Liver (tissue), 9 donors: ENCODE data around the gene TBC1D5. TPM values are rescaled to one million over a fixed set of nuclear protein-coding genes. Genes with fewer than 3 reads are reported as not detected.

Source experiments
- DNase-seq: peaks from one replicate; pipeline ENCODE4 v3.0.0-alpha.2; 2017; ENCODE audit warnings: low spot score
- H3K27ac ChIP-seq, 2 donors: one replicate each; pipeline ENCODE4 v1.7.0; 2013; ENCODE audit warnings: inconsistent platforms in 2 of 2, low read length in 2 of 2, control low read depth in 1 of 2, low read depth in 1 of 2, mild to moderate bottlenecking in 1 of 2
- H3K27me3 ChIP-seq, 4 donors: one replicate each; pipeline versions ENCODE4 v1.6.1 to v1.7.0; 2013; ENCODE audit warnings: low read length in 3 of 4, inconsistent platforms in 1 of 4, mild to moderate bottlenecking in 1 of 4, moderate library complexity in 1 of 4; ENCODE audit not compliant: control insufficient read depth in 4 of 4, insufficient read depth in 4 of 4
- H3K36me3 ChIP-seq, 4 donors: one replicate each; pipeline versions ENCODE4 v1.6.1 to v1.7.0; 2013; ENCODE audit warnings: low read length in 3 of 4, mild to moderate bottlenecking in 3 of 4, low read depth in 1 of 4, moderate library complexity in 1 of 4; ENCODE audit not compliant: control insufficient read depth in 4 of 4, insufficient read depth in 3 of 4
- H3K4me1 ChIP-seq, 4 donors: one replicate each; pipeline versions ENCODE4 v1.6.1 to v1.7.0; 2013; ENCODE audit warnings: low read length in 3 of 4, mild to moderate bottlenecking in 3 of 4, moderate library complexity in 1 of 4; ENCODE audit not compliant: control insufficient read depth in 4 of 4, insufficient read depth in 4 of 4
- H3K4me3 ChIP-seq, 3 donors: one replicate each; pipeline versions ENCODE4 v1.6.1 to v1.7.0; 2013; ENCODE audit warnings: low read length in 3 of 3, control low read depth in 1 of 3, low read depth in 1 of 3, mild to moderate bottlenecking in 1 of 3
- H3K9ac ChIP-seq, 2 donors: one replicate each; pipeline ENCODE4 v1.7.0; 2013; ENCODE audit warnings: low read length in 2 of 2, mild to moderate bottlenecking in 2 of 2, moderate library complexity in 2 of 2, control low read depth in 1 of 2, low read depth in 1 of 2
- H3K9me3 ChIP-seq, 4 donors: one replicate each; pipeline versions ENCODE4 v1.6.1 to v1.7.0; 2013; ENCODE audit warnings: low read length in 3 of 4; ENCODE audit not compliant: control insufficient read depth in 4 of 4
- ATF3 ChIP-seq: IDR thresholded peaks from 2 replicates; pipeline ENCODE4 v1.6.1; 2016; ENCODE audit warnings: antibody characterized with exemption
- EGR1 ChIP-seq, 2 donors: IDR thresholded peaks; 2 replicates each; pipeline ENCODE4 v1.6.1; 2016 to 2018; ENCODE audit warnings: antibody characterized with exemption in 2 of 2, low read depth in 2 of 2
- FOXA1 ChIP-seq: IDR thresholded peaks from 2 replicates; pipeline ENCODE4 v1.6.1; 2016; ENCODE audit warnings: antibody characterized with exemption
- FOXA2 ChIP-seq: IDR thresholded peaks from 2 replicates; pipeline ENCODE4 v1.6.1; 2016; ENCODE audit warnings: antibody characterized with exemption
- GABPA ChIP-seq, 2 donors: IDR thresholded peaks in 1 of 2; conservative IDR thresholded peaks in 1 of 2; 2 replicates each; pipeline ENCODE4 v1.6.1; 2016; ENCODE audit warnings: antibody characterized with exemption in 2 of 2, mild to moderate bottlenecking in 1 of 2, moderate library complexity in 1 of 2
- HNF4A ChIP-seq, 2 donors: conservative IDR thresholded peaks; 2 replicates each; pipeline ENCODE4 v1.6.1; 2016; ENCODE audit warnings: antibody characterized with exemption in 2 of 2, mild to moderate bottlenecking in 2 of 2
- HNF4G ChIP-seq: IDR thresholded peaks from 2 replicates; pipeline ENCODE4 v1.6.1; 2016; ENCODE audit warnings: antibody characterized with exemption
- JUND ChIP-seq, 2 donors: IDR thresholded peaks; 2 replicates each; pipeline ENCODE4 v1.6.1; 2016; ENCODE audit warnings: antibody characterized with exemption in 2 of 2
- NR2F2 ChIP-seq: IDR thresholded peaks from 2 replicates; pipeline ENCODE4 v1.6.1; 2016; ENCODE audit warnings: antibody characterized with exemption
- RAD21 ChIP-seq, 2 donors: IDR thresholded peaks; 2 replicates each; pipeline ENCODE4 v1.6.1; 2016; ENCODE audit warnings: antibody characterized with exemption in 2 of 2, mild to moderate bottlenecking in 2 of 2
- REST ChIP-seq: IDR thresholded peaks from 2 replicates; pipeline ENCODE4 v1.6.1; 2016; ENCODE audit warnings: antibody characterized with exemption, mild to moderate bottlenecking
- RXRA ChIP-seq, 2 donors: IDR thresholded peaks; 2 replicates each; pipeline ENCODE4 v1.6.1; 2017 to 2018; ENCODE audit warnings: antibody characterized with exemption in 2 of 2, mild to moderate bottlenecking in 1 of 2
- SP1 ChIP-seq: IDR thresholded peaks from 2 replicates; pipeline ENCODE4 v1.6.1; 2018; ENCODE audit warnings: antibody characterized with exemption, mild to moderate bottlenecking
- TAF1 ChIP-seq: conservative IDR thresholded peaks from 2 replicates; pipeline ENCODE4 v1.6.1; 2016; ENCODE audit warnings: antibody characterized with exemption, mild to moderate bottlenecking
- YY1 ChIP-seq: IDR thresholded peaks from 2 replicates; pipeline ENCODE4 v1.6.1; 2016; ENCODE audit warnings: antibody characterized with exemption, mild to moderate bottlenecking
- ZBTB33 ChIP-seq: IDR thresholded peaks from 2 replicates; pipeline ENCODE4 v1.6.1; 2016; ENCODE audit warnings: antibody characterized with exemption
- WGBS: extraction: QIAGEN DNeasy Blood & Tissue Kit; methylation state at CpG from one replicate; pipeline ENCODE4 v1.1.7; 2013; 5-methylcytosine and 5-hydroxymethylcytosine counted together
- polyA plus RNA-seq, 2 donors: library from polyadenylated mRNA; stranded (reverse) in 1 of 2; unstranded in 1 of 2; fragments of 200-250 nt in 1 of 2; fragments of >200 nt in 1 of 2; fragmentation: Nextera tagmentation in 1 of 2; extraction: Ambion mirVana in 1 of 2; gene quantifications; one replicate each; pipeline versions ENCODE4 v1.2.1 to v1.2.3, GENCODE V29; 2013 to 2015
- total RNA-seq, 2 donors: library from RNA; depleted of rRNA; stranded (reverse); fragments of >200 nt; gene quantifications; one replicate each; pipeline ENCODE4 v1.2.3, GENCODE V29; 2014
- TF ChIP-seq, protein P1 (sequence below): fragments of 150-350 bp; IDR thresholded peaks from 2 replicates; pipeline ENCODE4 v1.5.1; 2017; ENCODE audit warnings: improper control_type of control experiment, low read depth, low read length; ENCODE audit not compliant: missing input control
- TF ChIP-seq, protein P2 (sequence below): IDR thresholded peaks from 2 replicates; pipeline ENCODE4 v1.6.1; 2016; ENCODE audit warnings: antibody characterized with exemption
- donor health status: healthy.
- donor health status: healthy.
- donor health status: healthy.
- donor health status: healthy.
- donor health status: healthy.

TBC1D5 gene
- total and polyA plus RNA-seq, 4 donors = 9.1 to 45.6 (median 25.6) TPM

- Histone ChIP-seq H3K36me3 (peaks cover 5 to 37% (median 14%) of the 10 kb centered on the region in 4 donors), H3K27ac (no peak overlapping the region), H3K4me3 (no peak overlapping the region), H3K9ac (no peak overlapping the region), H3K4me1 (no peaks in the 10 kb centered on the region), H3K9me3 (no peaks in the 10 kb centered on the region), H3K27me3 (no peaks in the 10 kb centered on the region)
- WGBS = 88% methylated on average over 7 of the region's 7 CpGs
- TF ChIP-seq TAF1 (no peak), SP1 (no peak), EGR1 (IDR thresholded peaks at IDR 0.05; ENCODE audit: low read depth in 2 of 2) (no peak), FOXA1 (no peak), ATF3 (no peak), RAD21 (IDR thresholded peaks at IDR 0.05) (no peak), REST (no peak), NR2F2 (no peak)
- TF ChIP-seq, protein P1, sequence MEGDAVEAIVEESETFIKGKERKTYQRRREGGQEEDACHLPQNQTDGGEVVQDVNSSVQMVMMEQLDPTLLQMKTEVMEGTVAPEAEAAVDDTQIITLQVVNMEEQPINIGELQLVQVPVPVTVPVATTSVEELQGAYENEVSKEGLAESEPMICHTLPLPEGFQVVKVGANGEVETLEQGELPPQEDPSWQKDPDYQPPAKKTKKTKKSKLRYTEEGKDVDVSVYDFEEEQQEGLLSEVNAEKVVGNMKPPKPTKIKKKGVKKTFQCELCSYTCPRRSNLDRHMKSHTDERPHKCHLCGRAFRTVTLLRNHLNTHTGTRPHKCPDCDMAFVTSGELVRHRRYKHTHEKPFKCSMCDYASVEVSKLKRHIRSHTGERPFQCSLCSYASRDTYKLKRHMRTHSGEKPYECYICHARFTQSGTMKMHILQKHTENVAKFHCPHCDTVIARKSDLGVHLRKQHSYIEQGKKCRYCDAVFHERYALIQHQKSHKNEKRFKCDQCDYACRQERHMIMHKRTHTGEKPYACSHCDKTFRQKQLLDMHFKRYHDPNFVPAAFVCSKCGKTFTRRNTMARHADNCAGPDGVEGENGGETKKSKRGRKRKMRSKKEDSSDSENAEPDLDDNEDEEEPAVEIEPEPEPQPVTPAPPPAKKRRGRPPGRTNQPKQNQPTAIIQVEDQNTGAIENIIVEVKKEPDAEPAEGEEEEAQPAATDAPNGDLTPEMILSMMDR = no peak
- no peak for DNase-seq
Observed at GRCh38 chr3:17166369-17166768, 576.1 kb downstream of the TBC1D5 start.

GRCh38 chr3:17162116-17162515 is 580.3 kb downstream of the TBC1D5 start:
- Histone ChIP-seq H3K27me3 (no peaks in the 10 kb centered on the region), H3K27ac (no peak overlapping the region), H3K9ac (no peak overlapping the region), H3K9me3 (no peaks in the 10 kb centered on the region), H3K4me1 (no peaks in the 10 kb centered on the region), H3K4me3 (no peak overlapping the region), H3K36me3 (peaks cover 7 to 67% (median 22%) of the 10 kb centered on the region in 4 donors)
- WGBS = 100% methylated on average over 2 of the region's 2 CpGs
- no peak for DNase-seq
- TF ChIP-seq ZBTB33 (no peak), HNF4G (no peak), RAD21 (IDR thresholded peaks at IDR 0.05) (no peak), HNF4A (conservative IDR thresholded peaks at IDR 0.05) (no peak), TAF1 (no peak), YY1 (no peak), ATF3 (no peak), RXRA (IDR thresholded peaks at IDR 0.05) (no peak), GABPA (IDR thresholded peaks at IDR 0.05 in 1 of 2, conservative IDR thresholded peaks at IDR 0.05 in 1 of 2) (no peak), REST (no peak), EGR1 (IDR thresholded peaks at IDR 0.05; ENCODE audit: low read depth in 2 of 2) (no peak), FOXA2 (no peak), NR2F2 (no peak), JUND (IDR thresholded peaks at IDR 0.05) (no peak), SP1 (no peak)
- TF ChIP-seq, protein P1 = no peak
- TF ChIP-seq, protein P2, sequence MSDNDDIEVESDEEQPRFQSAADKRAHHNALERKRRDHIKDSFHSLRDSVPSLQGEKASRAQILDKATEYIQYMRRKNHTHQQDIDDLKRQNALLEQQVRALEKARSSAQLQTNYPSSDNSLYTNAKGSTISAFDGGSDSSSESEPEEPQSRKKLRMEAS = no peak
